OCI-LY1 (cell line): ENCODE data around the gene PRSS38.

ENCODE experiments used
- CTCF ChIP-seq: fragments of 200-600 bp; sonication (generic), shearing (Covaris generic); IDR thresholded peaks from 2 replicates; pipeline ENCODE4 v1.5.1; 2017; ENCODE audit warnings: mild to moderate bottlenecking, antibody characterized with exemption, low read length, moderate library complexity, mixed read lengths
- EZH2 ChIP-seq: fragments of 200-600 bp; sonication (generic), shearing (Covaris generic); IDR thresholded peaks from 2 replicates; pipeline ENCODE4 v1.8.0; 2017; ENCODE audit warnings: borderline replicate concordance, mixed run types, mild to moderate bottlenecking, antibody characterized with exemption, low read length, moderate library complexity, mixed read lengths

GRCh38 chr1:227770812-227771211 is 44.7 kb upstream of the PRSS38 start:
- TF ChIP-seq CTCF (no peak), EZH2 (no peak)
